ENCODE data around the gene RBM34.
A peak's percentile ranks its signal among the peaks of the same experiment; 100 is the strongest.

RBM34 gene

GRCh38 chr1:235156265-235156664 lies 4.8 kb downstream of the RBM34 start:
- no peak for DNase-seq (ENCODE audit: low read depth in 2 of 2)

GRCh38 chr1:235152235-235152634 lies 8.8 kb downstream of the RBM34 start:
- no peak for DNase-seq (ENCODE audit: low read depth in 2 of 2)

- no peak for DNase-seq (ENCODE audit: low read depth in 2 of 2)
Observed at GRCh38 chr1:235151033-235151432, 10.0 kb downstream of the RBM34 start.

DNA sequence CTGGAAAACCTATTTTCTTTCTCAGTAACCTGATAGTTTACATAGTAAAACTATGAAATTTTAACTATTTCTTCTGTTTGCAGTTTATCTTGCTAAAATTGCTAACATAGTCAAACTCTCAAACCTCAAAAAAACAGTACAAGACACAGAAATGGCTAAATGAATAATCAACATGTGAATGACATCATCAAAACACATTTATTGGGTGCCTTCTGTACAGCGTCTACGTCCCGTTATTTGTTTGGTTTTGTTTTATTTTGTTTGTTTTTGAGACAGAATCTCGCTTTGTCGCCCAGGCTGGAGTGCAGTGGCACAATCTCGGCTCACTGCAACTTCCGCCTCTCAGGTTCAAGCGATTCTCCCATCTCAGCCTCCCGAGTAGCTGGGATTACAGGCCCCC lies 11.2 kb downstream of the RBM34 start:
- no peak for DNase-seq (ENCODE audit: low read depth in 2 of 2)

- DNase-seq (ENCODE audit: low read depth in 2 of 2) = no peak
Observed at GRCh38 chr1:235147269-235147668, 13.8 kb downstream of the RBM34 start.

GRCh38 chr1:235145639-235146038 lies 15.4 kb downstream of the RBM34 start:
- DNase-seq (ENCODE audit: low read depth in 2 of 2) = no peak

- DNase-seq (ENCODE audit: low read depth in 2 of 2) = no peak
Observed at GRCh38 chr1:235142991-235143390, 18.1 kb downstream of the RBM34 start.

DNA sequence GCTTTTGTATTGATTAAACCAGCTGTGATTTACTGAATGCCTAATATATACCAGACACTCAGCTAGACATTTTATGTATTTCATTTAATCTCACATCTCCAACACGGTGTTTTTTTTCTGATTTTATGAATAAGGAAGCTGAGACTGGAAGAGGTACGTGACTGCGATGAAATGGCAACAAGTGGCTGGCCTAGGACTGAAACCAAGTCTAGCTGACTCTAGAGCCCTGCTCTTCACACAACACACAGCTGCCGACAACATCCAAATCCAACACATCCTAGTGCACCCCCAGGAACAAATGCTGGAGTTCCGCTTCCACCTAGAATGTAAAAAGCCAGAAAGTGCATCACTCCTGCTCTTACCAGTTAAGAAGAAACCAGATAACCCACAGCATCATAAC lies 21.7 kb downstream of the RBM34 start:
- DNase-seq (ENCODE audit: low read depth in 2 of 2) = no peak

DNA sequence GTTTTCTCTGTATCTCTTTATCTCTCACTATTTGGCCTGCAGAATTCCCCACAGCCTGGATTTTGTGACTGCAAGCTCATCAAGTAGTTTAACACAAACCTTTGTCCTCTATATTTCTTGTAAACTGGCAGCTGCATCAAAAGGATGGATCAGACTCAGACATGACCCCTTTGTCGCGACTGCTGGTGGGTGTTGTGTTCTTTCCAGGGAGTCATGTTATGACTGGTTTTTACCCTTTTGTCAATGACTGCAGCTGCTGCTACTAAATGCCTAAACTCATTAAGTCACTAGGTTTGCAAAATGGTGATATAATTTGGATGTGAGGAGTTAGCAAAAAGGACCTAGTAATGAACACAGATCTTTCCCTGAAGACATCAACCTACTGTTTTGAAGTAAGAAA lies 22.2 kb downstream of the RBM34 start:
- no peak for DNase-seq (ENCODE audit: low read depth in 2 of 2)

DNA sequence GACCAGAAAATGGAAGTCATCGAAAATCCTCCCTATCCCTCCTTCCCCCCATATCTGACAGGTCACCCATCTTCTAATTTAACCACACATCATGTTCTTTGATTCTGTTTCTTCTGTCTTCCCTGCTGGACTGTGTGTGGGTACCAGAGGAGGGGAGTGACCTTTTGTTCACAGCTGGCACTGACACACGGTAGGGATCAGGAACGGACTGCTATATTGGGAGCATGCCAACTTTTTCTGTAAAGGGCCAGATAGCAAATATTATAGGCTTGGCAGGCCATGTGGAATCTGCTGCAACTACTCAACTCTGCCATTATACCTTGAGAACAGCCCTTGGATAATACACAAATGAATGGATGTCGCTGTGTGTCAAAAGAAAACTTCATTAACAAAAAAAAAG lies 24.9 kb downstream of the RBM34 start:
- no peak for DNase-seq (ENCODE audit: low read depth in 2 of 2)

GRCh38 chr1:235134171-235134570 lies 26.9 kb downstream of the RBM34 start:
- no peak for DNase-seq (ENCODE audit: low read depth in 2 of 2)

DNA sequence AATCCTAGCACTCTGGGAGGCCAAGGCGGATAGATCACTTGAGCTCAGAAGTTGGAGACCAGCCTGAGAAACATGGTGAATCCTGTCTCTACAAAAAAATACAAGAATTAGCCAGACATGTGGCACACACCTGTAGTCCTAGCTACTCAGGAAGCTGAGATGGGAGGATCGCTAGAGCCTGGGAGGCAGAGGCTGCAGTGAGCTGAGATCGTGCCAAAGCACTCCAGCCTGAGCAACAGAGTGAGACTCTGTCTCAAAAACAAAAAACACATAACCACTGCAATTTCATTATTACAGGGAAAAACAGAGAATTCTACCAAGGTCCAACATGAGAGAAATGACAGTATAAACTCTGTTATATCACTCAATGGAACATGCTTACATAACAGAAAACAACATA lies 28.0 kb downstream of the RBM34 start:
- no peak for DNase-seq (ENCODE audit: low read depth in 2 of 2)

- no peak for DNase-seq (ENCODE audit: low read depth in 2 of 2)
Observed at GRCh38 chr1:235131961-235132360, 29.1 kb downstream of the RBM34 start.

DNA sequence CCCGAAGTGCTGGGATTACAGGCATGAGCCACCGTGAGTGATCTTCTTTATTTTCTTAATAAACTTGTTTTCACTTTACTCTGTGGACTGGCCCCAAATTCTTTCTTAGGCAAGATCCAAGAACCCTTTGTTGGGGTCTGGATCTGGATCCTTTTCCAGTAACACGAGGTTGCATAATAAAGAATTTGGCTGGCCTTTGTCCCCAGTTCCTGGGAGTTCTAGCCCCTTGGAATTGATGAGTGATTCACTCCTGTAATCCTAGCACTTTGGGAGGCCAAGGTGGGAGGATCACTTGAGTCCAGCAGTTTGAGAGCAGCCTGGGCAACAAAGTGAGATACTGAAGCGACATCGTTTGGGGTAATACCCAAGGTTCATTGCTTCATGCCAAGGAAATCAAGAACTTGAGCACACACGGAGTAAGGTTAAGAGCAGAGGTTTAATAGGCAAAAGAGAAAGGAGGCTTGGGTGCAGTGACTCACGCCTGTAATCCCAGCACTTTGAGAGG lies 30.2 kb downstream of the RBM34 start:
- DNase-seq (ENCODE audit: low read depth in 2 of 2) = no peak

DNA sequence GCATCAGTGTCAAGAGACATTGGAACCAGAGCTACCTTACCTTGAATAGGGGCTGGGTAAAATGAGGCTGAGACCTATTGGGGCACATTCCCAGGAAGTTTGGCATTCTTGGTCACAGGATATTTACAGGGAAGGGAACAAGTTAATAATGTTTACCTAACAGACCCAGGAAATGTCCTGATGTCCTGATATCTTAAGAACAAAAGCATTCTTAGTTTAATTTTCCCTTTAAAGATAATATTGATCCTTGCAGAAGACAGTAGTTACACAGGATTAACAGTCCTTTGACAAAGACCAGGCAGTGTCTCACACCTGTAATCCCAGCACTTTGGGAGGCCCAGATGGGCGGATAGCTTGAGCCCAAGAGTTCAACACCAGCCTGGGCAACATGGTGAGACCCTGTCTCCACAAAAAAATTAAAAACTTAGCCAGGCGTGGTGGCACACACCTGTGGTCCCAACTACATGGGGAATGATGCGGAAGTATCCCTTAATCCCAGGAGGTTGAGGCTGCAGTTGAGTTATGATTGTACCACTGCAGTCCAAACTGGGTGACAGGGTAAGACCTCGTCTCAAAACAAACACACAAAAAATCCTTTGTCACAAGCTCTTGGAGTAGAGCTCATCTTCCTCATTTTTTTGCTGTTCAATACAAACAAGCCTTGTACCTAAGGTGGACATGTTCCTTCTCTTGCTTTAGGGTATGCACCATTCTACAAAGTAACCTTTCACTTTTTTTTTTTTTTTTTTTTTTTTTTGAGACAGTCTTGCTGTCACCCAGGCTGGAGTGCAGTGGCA lies 31.1 kb downstream of the RBM34 start:
- no peak for DNase-seq (ENCODE audit: low read depth in 2 of 2)

DNA sequence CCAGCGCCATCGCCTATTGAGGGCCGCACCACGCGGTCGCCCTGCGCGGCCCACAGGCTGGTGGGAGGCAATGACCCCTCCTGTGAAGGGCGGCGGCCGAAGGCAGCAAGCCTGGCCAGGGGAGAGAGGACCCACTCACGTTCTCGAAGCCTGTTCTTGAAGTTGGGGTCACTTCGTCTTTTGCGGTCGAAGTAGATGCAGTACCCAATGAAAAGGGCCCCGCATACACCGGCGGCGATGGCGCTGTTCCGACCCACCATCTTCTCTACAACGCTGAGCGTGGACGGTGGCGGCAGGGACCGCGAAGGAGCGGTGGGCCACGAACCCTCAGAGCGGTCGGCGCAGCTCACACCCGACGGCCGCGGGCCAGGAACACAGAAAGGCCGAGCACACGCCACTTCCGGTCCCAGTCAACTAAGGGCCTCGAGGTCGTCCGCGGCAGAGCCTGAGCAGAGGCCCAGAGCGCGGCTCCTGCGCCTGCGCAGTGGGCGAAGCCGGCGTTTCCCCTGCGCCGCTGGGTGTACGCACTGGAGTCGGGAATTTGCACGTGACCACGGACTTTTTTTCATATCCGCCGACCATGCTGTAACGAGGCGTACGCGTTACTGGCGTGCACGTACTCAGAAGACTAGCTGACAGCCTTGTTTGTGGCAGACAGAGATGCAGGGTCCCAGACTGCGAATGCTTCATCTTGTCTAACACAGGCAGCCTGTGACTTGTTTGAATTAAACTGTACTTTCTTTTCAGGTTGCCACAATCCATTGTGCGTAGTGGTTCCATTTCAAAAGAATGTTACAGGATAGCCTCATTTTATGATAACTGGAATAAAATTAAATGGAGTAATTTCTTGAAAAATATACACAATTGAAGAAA lies 32.4 kb downstream of the RBM34 start, which contains the start of gene TOMM20:
Gene TOMM20, minus strand, starts transcription at position 382 of the 873 bp plus-strand sequence. Its CDS starts 122 bp downstream, at position 260.
- peak; percentile 90 to 91 for DNase-seq (ENCODE audit: low read depth in 2 of 2)

DNA sequence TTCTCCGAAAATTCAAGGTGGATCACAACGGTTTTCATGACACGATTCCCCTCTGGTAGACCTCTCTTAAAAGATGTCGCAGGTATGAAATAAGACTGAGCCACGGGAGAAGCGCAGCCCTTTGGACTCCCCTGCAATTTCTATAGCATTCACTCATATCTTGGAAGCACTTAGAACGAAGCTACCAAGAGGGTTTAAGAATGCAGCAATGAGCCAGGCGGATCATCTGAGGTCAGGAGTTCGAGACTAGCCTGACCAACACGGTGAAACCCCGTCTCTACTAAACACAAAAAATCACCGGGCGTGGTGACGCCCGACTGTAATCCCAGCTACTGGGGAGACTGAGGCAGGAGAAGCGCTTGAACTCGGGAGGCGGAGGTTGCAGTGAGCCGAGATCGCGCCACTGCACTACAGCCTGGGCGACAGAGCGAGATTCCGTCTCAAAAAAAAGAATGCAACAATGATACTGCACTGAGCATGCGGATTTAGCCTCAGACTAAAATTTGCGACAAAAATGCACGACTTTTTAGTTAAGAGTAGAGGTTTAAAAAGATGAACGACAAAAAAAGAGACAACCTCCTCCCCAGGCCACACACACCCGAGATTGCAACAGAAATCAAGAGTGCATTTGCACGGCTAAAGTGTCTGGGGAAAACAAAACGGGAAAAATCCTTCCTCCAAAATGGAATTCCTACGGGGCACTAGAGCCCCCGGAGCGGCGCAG lies 33.2 kb downstream of the RBM34 start:
- no peak for DNase-seq (ENCODE audit: low read depth in 2 of 2)

GRCh38 chr1:235127203-235127602 lies 33.8 kb downstream of the RBM34 start:
- DNase-seq (ENCODE audit: low read depth in 2 of 2) = no peak

- no peak for DNase-seq (ENCODE audit: low read depth in 2 of 2)
Observed at GRCh38 chr1:235124665-235125064, 36.4 kb downstream of the RBM34 start.

GRCh38 chr1:235124111-235124510 lies 36.9 kb downstream of the RBM34 start:
- DNase-seq (ENCODE audit: low read depth in 2 of 2) = no peak

DNA sequence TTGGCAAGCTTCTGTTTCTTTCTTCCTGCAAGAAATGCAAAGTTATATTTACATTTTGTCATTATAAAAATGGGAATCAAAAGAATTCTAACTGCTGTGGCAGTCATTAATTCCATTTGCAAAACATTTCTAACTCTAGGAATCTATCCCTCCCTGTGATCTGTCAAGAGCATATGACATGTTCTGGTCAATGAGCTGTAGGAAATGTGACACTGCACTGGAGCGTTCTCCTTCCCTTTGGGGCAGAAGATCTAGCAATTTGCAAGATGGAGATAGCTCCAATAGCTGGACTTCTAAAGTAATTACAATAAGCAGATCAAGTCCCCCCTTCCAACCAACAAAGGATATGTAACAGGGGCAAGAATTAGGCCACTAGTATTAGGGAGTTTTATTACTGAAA lies 38.7 kb downstream of the RBM34 start:
- DNase-seq (ENCODE audit: low read depth in 2 of 2) = no peak
